Measurements from ENCODE around the gene SMIM3.

GRCh38 chr5:150777685-150778084 lies 872 bp upstream of the SMIM3 start:
- TF ChIP-seq POLR2A (IDR thresholded peaks at IDR 0.05), result no peak
- TF ChIP-seq, protein P1, sequence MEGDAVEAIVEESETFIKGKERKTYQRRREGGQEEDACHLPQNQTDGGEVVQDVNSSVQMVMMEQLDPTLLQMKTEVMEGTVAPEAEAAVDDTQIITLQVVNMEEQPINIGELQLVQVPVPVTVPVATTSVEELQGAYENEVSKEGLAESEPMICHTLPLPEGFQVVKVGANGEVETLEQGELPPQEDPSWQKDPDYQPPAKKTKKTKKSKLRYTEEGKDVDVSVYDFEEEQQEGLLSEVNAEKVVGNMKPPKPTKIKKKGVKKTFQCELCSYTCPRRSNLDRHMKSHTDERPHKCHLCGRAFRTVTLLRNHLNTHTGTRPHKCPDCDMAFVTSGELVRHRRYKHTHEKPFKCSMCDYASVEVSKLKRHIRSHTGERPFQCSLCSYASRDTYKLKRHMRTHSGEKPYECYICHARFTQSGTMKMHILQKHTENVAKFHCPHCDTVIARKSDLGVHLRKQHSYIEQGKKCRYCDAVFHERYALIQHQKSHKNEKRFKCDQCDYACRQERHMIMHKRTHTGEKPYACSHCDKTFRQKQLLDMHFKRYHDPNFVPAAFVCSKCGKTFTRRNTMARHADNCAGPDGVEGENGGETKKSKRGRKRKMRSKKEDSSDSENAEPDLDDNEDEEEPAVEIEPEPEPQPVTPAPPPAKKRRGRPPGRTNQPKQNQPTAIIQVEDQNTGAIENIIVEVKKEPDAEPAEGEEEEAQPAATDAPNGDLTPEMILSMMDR (IDR thresholded peaks at IDR 0.05), result no peak
